H9 (cell line): Measurements from ENCODE around the gene CTXND2. TPM values are rescaled to one million over a fixed set of nuclear protein-coding genes. Genes with fewer than 3 reads are reported as not detected.

Experiments
- DNase-seq: peaks from one replicate; pipeline ENCODE4 v3.0.0-alpha.2; 2017
- H2AFZ ChIP-seq: one replicate; pipeline ENCODE4 v1.6.1; 2013; ENCODE audit warnings: mild to moderate bottlenecking, low read length, control low read depth, moderate library complexity
- H2AK5ac ChIP-seq: 2 replicates; pipeline ENCODE4 v1.6.1; 2013; ENCODE audit warnings: low read length, control low read depth, mixed read lengths; ENCODE audit not compliant: insufficient read length
- H2BK120ac ChIP-seq: one replicate; pipeline ENCODE4 v1.6.1; 2013; ENCODE audit warnings: low read depth, mild to moderate bottlenecking, low read length, control low read depth, inconsistent platforms; ENCODE audit not compliant: poor library complexity, severe bottlenecking
- H2BK12ac ChIP-seq: 2 replicates; pipeline ENCODE4 v1.6.1; 2013; ENCODE audit warnings: low read length, control low read depth, mixed read lengths, low read depth; ENCODE audit not compliant: insufficient read length
- H2BK15ac ChIP-seq: 2 replicates; pipeline ENCODE4 v1.6.1; 2013; ENCODE audit warnings: low read depth, low read length, control low read depth
- H2BK20ac ChIP-seq: one replicate; pipeline ENCODE4 v1.6.1; 2013; ENCODE audit warnings: low read depth, mild to moderate bottlenecking, low read length, control low read depth, inconsistent platforms; ENCODE audit not compliant: poor library complexity, severe bottlenecking
- H2BK5ac ChIP-seq: 2 replicates; pipeline ENCODE4 v1.6.1; 2013; ENCODE audit warnings: low read length, control low read depth, mixed read lengths; ENCODE audit not compliant: insufficient read length
- H3K14ac ChIP-seq: 2 replicates; pipeline ENCODE4 v1.6.1; 2013; ENCODE audit warnings: low read length, control low read depth; ENCODE audit not compliant: insufficient read depth
- H3K18ac ChIP-seq: 2 replicates; pipeline ENCODE4 v1.6.1; 2013; ENCODE audit warnings: low read depth, mild to moderate bottlenecking, mixed read lengths, low read length, control low read depth; ENCODE audit not compliant: insufficient read length
- H3K23ac ChIP-seq: 2 replicates; pipeline ENCODE4 v1.6.1; 2013; ENCODE audit warnings: low read length, control low read depth, mixed read lengths, low read depth; ENCODE audit not compliant: insufficient read length
- H3K23me2 ChIP-seq: 2 replicates; pipeline ENCODE4 v1.6.1; 2013; ENCODE audit warnings: low read depth, mild to moderate bottlenecking, mixed read lengths, low read length, control low read depth; ENCODE audit not compliant: insufficient read length, poor library complexity, severe bottlenecking
- H3K27ac ChIP-seq: 2 replicates; pipeline ENCODE4 v1.5.1; 2013; ENCODE audit warnings: low read length, control low read depth, mixed read lengths, low read depth; ENCODE audit not compliant: insufficient read length
- H3K27me3 ChIP-seq: 2 replicates; pipeline ENCODE4 v1.6.1; 2013; ENCODE audit warnings: low read length, control low read depth, inconsistent platforms; ENCODE audit not compliant: insufficient read depth
- H3K4ac ChIP-seq: 2 replicates; pipeline ENCODE4 v1.6.1; 2013; ENCODE audit warnings: low read depth, mild to moderate bottlenecking, control low read depth, inconsistent platforms, low read length, moderate library complexity
- H3K4me1 ChIP-seq: 2 replicates; pipeline ENCODE4 v1.6.1; 2013; ENCODE audit warnings: low read length, control low read depth, inconsistent platforms; ENCODE audit not compliant: insufficient read depth
- H3K4me2 ChIP-seq: 2 replicates; pipeline ENCODE4 v1.6.1; 2013; ENCODE audit warnings: low read length, control low read depth, mixed read lengths; ENCODE audit not compliant: insufficient read length, insufficient read depth
- H3K56ac ChIP-seq: 2 replicates; pipeline ENCODE4 v1.6.1; 2013; ENCODE audit warnings: low read depth, mild to moderate bottlenecking, mixed read lengths, low read length, control low read depth; ENCODE audit not compliant: insufficient read length
- H3K79me1 ChIP-seq: 2 replicates; pipeline ENCODE4 v1.6.1; 2013; ENCODE audit warnings: low read depth, mild to moderate bottlenecking, moderate library complexity, low read length, control low read depth, inconsistent platforms; ENCODE audit not compliant: insufficient read depth, poor library complexity, severe bottlenecking
- H3K79me2 ChIP-seq: 2 replicates; pipeline ENCODE4 v1.6.1; 2013; ENCODE audit warnings: low read length, control low read depth, inconsistent platforms; ENCODE audit not compliant: insufficient read depth
- H3K9ac ChIP-seq: 2 replicates; pipeline ENCODE4 v1.6.1; 2013; ENCODE audit warnings: low read length, control low read depth, mixed read lengths; ENCODE audit not compliant: insufficient read length; ENCODE audit errors: extremely low read depth
- H3K9me3 ChIP-seq: one replicate; pipeline ENCODE4 v1.6.1; 2013; ENCODE audit warnings: low read depth, low read length, inconsistent platforms; ENCODE audit not compliant: control insufficient read depth
- H3T11ph ChIP-seq: one replicate; pipeline ENCODE4 v1.6.1; 2013; ENCODE audit warnings: mild to moderate bottlenecking, low read length, control low read depth, inconsistent platforms
- H4K20me1 ChIP-seq: one replicate; pipeline ENCODE4 v1.6.1; 2013; ENCODE audit not compliant: control insufficient read depth, insufficient read length, insufficient read depth
- H4K5ac ChIP-seq: 2 replicates; pipeline ENCODE4 v1.6.1; 2013; ENCODE audit warnings: low read depth, mild to moderate bottlenecking, mixed read lengths, low read length, control low read depth; ENCODE audit not compliant: insufficient read length
- H4K8ac ChIP-seq: replicated peaks from 2 replicates; pipeline ENCODE4 v1.6.1; 2013; ENCODE audit warnings: low read length, control low read depth, mixed read lengths, low read depth; ENCODE audit not compliant: insufficient read length
- H4K91ac ChIP-seq: 2 replicates; pipeline ENCODE4 v1.6.1; 2013; ENCODE audit warnings: low read depth, mild to moderate bottlenecking, moderate library complexity, mixed read lengths, low read length, control low read depth; ENCODE audit not compliant: insufficient read length
- H3K27ac Mint-ChIP-seq, 3 experiments: 2 replicates in 2 of 3; 3 replicates in 1 of 3; pipeline ENCODE4 v1.8.0; 2020 to 2021; ENCODE audit warnings: mixed read lengths in 3 of 3, mild to moderate bottlenecking in 1 of 3, moderate library complexity in 1 of 3
- H3K27me3 Mint-ChIP-seq: 2 replicates; pipeline ENCODE4 v1.8.0; 2021; ENCODE audit warnings: low read depth, mild to moderate bottlenecking, moderate library complexity, mixed read lengths
- H3K36me3 Mint-ChIP-seq, 3 experiments: 2 replicates in 2 of 3; 3 replicates in 1 of 3; pipeline ENCODE4 v1.8.0; 2020 to 2021; ENCODE audit warnings: low read depth in 3 of 3, mixed read lengths in 3 of 3; ENCODE audit not compliant: insufficient read depth in 1 of 3
- H3K4me1 Mint-ChIP-seq, 2 experiments: 2 replicates each; pipeline ENCODE4 v1.8.0; 2020; ENCODE audit warnings: mixed read lengths in 2 of 2
- H3K4me3 Mint-ChIP-seq, 2 experiments: 2 replicates in 1 of 2; 3 replicates in 1 of 2; pipeline ENCODE4 v1.8.0; 2020 to 2021; ENCODE audit warnings: mild to moderate bottlenecking in 2 of 2, mixed read lengths in 2 of 2, moderate library complexity in 1 of 2
- H3K9me3 Mint-ChIP-seq, 2 experiments: 2 replicates in 1 of 2; 3 replicates in 1 of 2; pipeline ENCODE4 v1.8.0; 2020; ENCODE audit warnings: mild to moderate bottlenecking in 2 of 2, mixed read lengths in 2 of 2, moderate library complexity in 1 of 2
- CTCF ChIP-seq: fragments of 200-600 bp; sonication (generic); conservative IDR thresholded peaks from 3 replicates; pipeline ENCODE4 v1.8.0; 2021; ENCODE audit warnings: antibody characterized with exemption, mild to moderate bottlenecking
- WGBS: extraction: QIAGEN DNeasy Blood & Tissue Kit; methylation state at CpG from one replicate; pipeline ENCODE4 v1.1.7; 2013; ENCODE audit warnings: missing lambda C conversion rate, low lambda C conversion rate, mixed read lengths; ENCODE audit not compliant: insufficient read length; ENCODE audit errors: extremely low coverage; 5-methylcytosine and 5-hydroxymethylcytosine counted together
- total RNA-seq: library from RNA; stranded (reverse); gene quantifications from 2 replicates; pipeline ENCODE4 v1.2.1, GENCODE V29; 2021

Gene CTXND2
- total RNA-seq, 1 experiment from 2014 or later: not detected

GRCh38 chr1:150841626-150842025 lies 45.3 kb upstream of the CTXND2 start:
- Histone ChIP-seq H2BK5ac (no peak overlapping the region), H3K56ac (no peak overlapping the region), H3K9ac (no peak overlapping the region), H2AFZ (no peak overlapping the region), H3T11ph (no peak overlapping the region), H3K23me2 (no peaks in the 10 kb centered on the region), H2BK12ac (no peak overlapping the region), H4K91ac (no peak overlapping the region), H3K23ac (no peak overlapping the region), H2BK20ac (no peak overlapping the region), H3K27me3 (no peaks in the 10 kb centered on the region), H2BK120ac (no peak overlapping the region), H3K14ac (no peak overlapping the region), H3K79me1 (no peaks in the 10 kb centered on the region), H3K4me1 (no peaks in the 10 kb centered on the region), H3K4me2 (no peak overlapping the region), H3K27ac (no peak overlapping the region), H2AK5ac (no peak overlapping the region), H4K8ac (no peak overlapping the region), H4K5ac (no peak overlapping the region), H3K4ac (no peak overlapping the region), H3K9me3 (no peaks in the 10 kb centered on the region), H3K18ac (no peak overlapping the region), H2BK15ac (no peak overlapping the region), H3K79me2 (no peaks in the 10 kb centered on the region), H4K20me1 (no peaks in the 10 kb centered on the region)
- Mint-ChIP-seq H3K36me3 (peaks cover 0 to 25% (median 0%) of the 10 kb centered on the region in 3 experiments; a peak in 4 of 7 replicates), H3K27ac (0 out of 7 replicates have a peak overlapping the region, but pooled peaks of 1 of the 3 experiments have one; percentile 17), H3K4me3 (no peak overlapping the region), H3K9me3 (no peaks in the 10 kb centered on the region), H3K4me1 (no peaks in the 10 kb centered on the region), H3K27me3 (no peaks in the 10 kb centered on the region)
- no CpG with 5 or more reads among the region's 3 CpGs for WGBS
- no peak for TF ChIP-seq CTCF
- DNase-seq: no peak
